HepG2 (cell line): ENCODE data around the gene CSTPP1. TPM values are rescaled to one million over a fixed set of nuclear protein-coding genes. Genes with fewer than 3 reads are reported as not detected.

Experiments used
- ATAC-seq: fragments of 200-7000 bp; cut with Tn5 transposase; 3 replicates; pipeline ENCODE4 v1.9.1; 2020; ENCODE audit warnings: mild to moderate bottlenecking, moderate library complexity
- BruUV-seq: library from RNA; stranded (reverse); fragments of 400-500 nt; replicated peaks from 2 replicates; lab custom pipeline; 2021; lab: Mats Ljungman, UMichigan
- CTCF ChIA-PET: fragments of 300-600 bp; formaldehyde crosslinking; extraction: SDS; loops from one replicate; lab custom pipeline; 2021; ENCODE audit warnings: low total read pairs, inconsistent platforms, low intra/inter-chr PET ratio; lab: Yijun Ruan, JAX
- POLR2A ChIA-PET: fragments of 350-600 bp; sonication (Branson Sonifier 250); formaldehyde crosslinking; loops from one replicate; lab custom pipeline; 2020; ENCODE audit warnings: antibody characterized with exemption, inconsistent platforms; lab: Yijun Ruan, JAX
- DNase-seq: peaks from one replicate; pipeline ENCODE4 v3.0.0-alpha.2; 2015; ENCODE audit warnings: low spot score
- FAIRE-seq: peaks from 3 replicates; lab custom pipeline; 2011; peaks lifted over from hg19 to GRCh38; lab: Jason Lieb, UNC
- H2AFZ ChIP-seq: one replicate; pipeline ENCODE4 v1.6.1; 2011; ENCODE audit warnings: low read length, inconsistent platforms
- H3K27ac ChIP-seq: fragments of 300-600 bp; 3 replicates; pipeline ENCODE4 v1.8.0; 2011; ENCODE audit warnings: mixed run types, mild to moderate bottlenecking, mixed read lengths, low read length, inconsistent platforms; ENCODE audit not compliant: insufficient read depth; ENCODE audit errors: extremely low read length
- H3K27me3 ChIP-seq, 2 experiments: fragments of 200-600 bp in 1 of 2; 2 replicates in 1 of 2; 3 replicates in 1 of 2; pipeline versions ENCODE4 v1.6.0 to v1.8.0; 2011; ENCODE audit warnings: low read length in 2 of 2, mild to moderate bottlenecking in 2 of 2, moderate library complexity in 2 of 2, inconsistent platforms in 1 of 2; ENCODE audit not compliant: insufficient read depth in 2 of 2, control insufficient read depth in 1 of 2
- H3K36me3 ChIP-seq, 2 experiments: fragments of 200-600 bp in 1 of 2; replicated peaks in 1 of 2; 2 replicates in 1 of 2; 3 replicates in 1 of 2; pipeline versions ENCODE4 v1.5.1 to v1.8.0; 2011; ENCODE audit warnings: low read length in 2 of 2, inconsistent platforms in 1 of 2; ENCODE audit not compliant: insufficient read depth in 2 of 2, control insufficient read depth in 1 of 2
- H3K4me1 ChIP-seq: 2 replicates; pipeline ENCODE4 v1.5.1; 2012; ENCODE audit warnings: low read length, inconsistent platforms; ENCODE audit not compliant: insufficient read depth
- H3K4me2 ChIP-seq: 2 replicates; pipeline ENCODE4 v1.6.0; 2011; ENCODE audit warnings: low read depth, low read length, inconsistent platforms
- H3K4me3 ChIP-seq, 3 experiments: fragments of 200-600 bp in 1 of 3; sonication (generic), shearing (Covaris generic) in 1 of 3; replicated peaks in 1 of 3; 2 replicates each; pipeline ENCODE4 v1.5.1; 2011 to 2016; ENCODE audit warnings: low read length in 3 of 3, inconsistent platforms in 2 of 3, low read depth in 2 of 3, mild to moderate bottlenecking in 2 of 3, control low read depth in 1 of 3, mixed read lengths in 1 of 3; ENCODE audit not compliant: insufficient read depth in 1 of 3
- H3K79me2 ChIP-seq: one replicate; pipeline ENCODE4 v1.6.1; 2011; ENCODE audit warnings: low read length, inconsistent platforms; ENCODE audit not compliant: insufficient read depth
- H3K9ac ChIP-seq: 2 replicates; pipeline ENCODE4 v1.6.0; 2011; ENCODE audit warnings: mild to moderate bottlenecking, low read depth, low read length, inconsistent platforms; ENCODE audit not compliant: insufficient read depth
- H3K9me3 ChIP-seq: 2 replicates; pipeline ENCODE4 v1.5.1; 2012; ENCODE audit warnings: mild to moderate bottlenecking, low read length
- H4K20me1 ChIP-seq: 2 replicates; pipeline ENCODE4 v1.6.0; 2011; ENCODE audit warnings: inconsistent platforms, mild to moderate bottlenecking, low read length, moderate library complexity; ENCODE audit not compliant: insufficient read depth
- FOXP1 ChIP-seq, 2 experiments: fragments of 450-650 bp in 1 of 2; IDR thresholded peaks; 2 replicates each; pipeline ENCODE4 v1.6.1; 2017 to 2018; ENCODE audit warnings: antibody characterized with exemption in 1 of 2
- SRF ChIP-seq: IDR thresholded peaks from 2 replicates; pipeline ENCODE4 v1.6.1; 2011; ENCODE audit warnings: mild to moderate bottlenecking, low read depth, low read length, moderate library complexity
- TAF15 ChIP-seq: fragments of 200-400 bp; formaldehyde crosslinking; IDR thresholded peaks from one replicate; pipeline ENCODE4 v1.6.1; 2018; ENCODE audit warnings: mild to moderate bottlenecking, low read depth, low read length; ENCODE audit not compliant: poor library complexity, severe bottlenecking
- ZIK1 ChIP-seq: sonication (generic); formaldehyde crosslinking; IDR thresholded peaks from 2 replicates; pipeline ENCODE4 v1.5.0; 2020; ENCODE audit warnings: mild to moderate bottlenecking, low read depth, missing genetic modification reagents, borderline replicate concordance
- ZNF7 ChIP-seq: IDR thresholded peaks from 2 replicates; pipeline ENCODE4 v1.6.1; 2016; ENCODE audit warnings: missing biosample characterization, missing genetic modification reagents
- WGBS: methylation state at CpG from one replicate; pipeline ENCODE4 v1.1.6; 2017; ENCODE audit warnings: low lambda C conversion rate; 5-methylcytosine and 5-hydroxymethylcytosine counted together
- in situ Hi-C: cut with HindIII; loops from 2 replicates; pipeline ENCODE4 v1.10.0; 2017; ENCODE audit warnings: low pct_unique_long_range_greater_than_20kb; ENCODE audit not compliant: extremely low pct_ligation_motif_present
- intact Hi-C: fragments of 100-400 bp; cut with micrococcal nuclease; formaldehyde crosslinking; loops from one replicate; pipeline ENCODE4 v1.10.0; 2022; ENCODE audit not compliant: unreplicated experiment
- polyA plus RNA-seq, 8 experiments: library from polyadenylated mRNA; depleted of rRNA in 3 of 8; stranded (reverse) in 7 of 8; unstranded in 1 of 8; fragments of >200 nt; fragmentation: Illumina TruSeq in 4 of 8; extraction: Trizol in 4 of 8; gene quantifications; 2 replicates each; pipeline versions ENCODE4 v1.2.1 to v1.2.3, GENCODE V29; 2011 to 2016; ENCODE audit warnings: low read depth in 4 of 8, missing spikeins in 1 of 8, mixed read lengths in 1 of 8; ENCODE audit not compliant: insufficient read depth in 1 of 8
- total RNA-seq, 5 experiments: library from RNA; depleted of rRNA; stranded (reverse); fragments of >200 nt; fragmentation: Illumina TruSeq; extraction: Trizol; gene quantifications; 2 replicates each; pipeline ENCODE4 v1.2.3, GENCODE V29; 2016; ENCODE audit warnings: low read depth in 1 of 5

CSTPP1 gene
- total and polyA plus RNA-seq, 2 of the 13 experiments (the other 11 are each of a cell fraction or from before 2014, with no cell fraction given) = 12.3 to 14.6 TPM

DNA sequence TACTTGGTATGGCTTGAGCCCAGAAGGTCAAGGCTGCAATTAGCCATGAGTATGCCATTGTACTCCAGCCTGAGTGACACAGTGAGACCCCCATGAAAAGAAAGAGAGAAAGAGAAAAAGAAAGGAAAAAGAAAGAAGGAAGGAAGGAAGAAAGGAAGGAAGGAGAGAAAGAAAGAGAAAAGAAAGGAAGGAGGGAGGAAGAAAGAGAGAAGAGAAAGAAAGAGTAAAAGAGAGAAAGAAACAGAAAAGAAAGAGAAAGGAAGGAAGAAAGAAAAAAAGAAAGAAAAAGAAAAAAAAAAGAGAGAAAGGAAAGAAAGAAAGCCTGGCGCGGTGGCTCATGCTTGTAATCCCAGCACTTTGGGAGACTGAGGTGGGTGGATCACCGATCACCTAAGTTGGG, 77.5 kb downstream of the CSTPP1 start:
- BruUV-seq = no TSS peak
- H4K20me1 ChIP-seq = no peaks in the 10 kb centered on the region
- no peak overlapping the region for H3K4me2 ChIP-seq
- no peak for FAIRE-seq
- H3K27ac ChIP-seq = no peak overlapping the region
- ChIA-PET CTCF (no interaction called here), POLR2A (no interaction called here)
- in situ Hi-C loops (no loop called here), intact Hi-C loops (no loop called here)
- no peaks in the 10 kb centered on the region for H3K9me3 ChIP-seq
- no peak overlapping the region for H3K9ac ChIP-seq
- H3K79me2 ChIP-seq = no peaks in the 10 kb centered on the region
- 97% methylated on average over 3 of the region's 3 CpGs for WGBS
- ATAC-seq = no peak
- no peak for TF ChIP-seq SRF
- TF ChIP-seq FOXP1 (IDR thresholded peaks at IDR 0.05) = peak; percentile 24; the same call in 1 of the 2 replicates
- no peak for TF ChIP-seq FOXP1 (CRISPR knock-in tag; IDR thresholded peaks at IDR 0.05)
- TF ChIP-seq TAF15 = no peak
- H3K4me1 ChIP-seq = peaks cover 9% of the 10 kb centered on the region
- H3K27me3 ChIP-seq = no peaks in the 10 kb centered on the region
- no peak overlapping the region for H3K4me3 ChIP-seq
- DNase-seq = no peak
- H2AFZ ChIP-seq = no peak overlapping the region
- H3K36me3 ChIP-seq = no peaks in the 10 kb centered on the region

DNA sequence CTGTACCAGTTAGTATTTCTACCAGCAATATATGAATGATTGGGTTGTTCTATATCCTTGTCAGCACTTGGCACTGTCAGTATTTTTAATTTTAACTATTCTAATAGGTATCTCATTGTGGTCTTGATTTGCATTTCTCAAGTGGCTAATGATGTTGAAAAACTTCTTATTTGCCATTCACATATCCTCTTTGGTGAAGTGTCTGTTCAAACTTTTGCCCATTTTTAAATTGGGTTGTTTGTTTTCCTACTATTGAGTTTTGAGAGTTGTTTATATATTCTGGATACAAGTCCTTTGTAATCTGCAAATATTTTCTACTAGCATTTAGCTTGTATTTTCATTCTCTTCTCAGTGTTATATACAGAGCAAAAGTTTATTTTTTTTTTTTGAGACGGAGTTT, 82.1 kb downstream of the CSTPP1 start:
- ChIA-PET CTCF (no interaction called here), POLR2A (no interaction called here)
- H3K4me3 ChIP-seq = no peak overlapping the region
- no peaks in the 10 kb centered on the region for H3K4me1 ChIP-seq
- intact Hi-C loops = no loop called here
- no peaks in the 10 kb centered on the region for H4K20me1 ChIP-seq
- H3K9ac ChIP-seq = no peak overlapping the region
- no peaks in the 10 kb centered on the region for H3K27me3 ChIP-seq
- FAIRE-seq (no peak), DNase-seq (no peak), ATAC-seq (no peak)
- H2AFZ ChIP-seq = no peak overlapping the region
- TF ChIP-seq ZNF7 (CRISPR knock-in tag) = peak; percentile 71
- TF ChIP-seq ZIK1 (CRISPR knock-in tag) = no peak
- BruUV-seq = no TSS peak
- no peaks in the 10 kb centered on the region for H3K79me2 ChIP-seq
- H3K4me2 ChIP-seq = no peak overlapping the region
- H3K9me3 ChIP-seq = no peaks in the 10 kb centered on the region
- in situ Hi-C loops = no loop called here
- 100% methylated on average over 1 of the region's 1 CpG for WGBS
- H3K27ac ChIP-seq = no peak overlapping the region
- H3K36me3 ChIP-seq = no peaks in the 10 kb centered on the region
